Measurements from ENCODE around the gene UBN1.

UBN1 gene

DNA sequence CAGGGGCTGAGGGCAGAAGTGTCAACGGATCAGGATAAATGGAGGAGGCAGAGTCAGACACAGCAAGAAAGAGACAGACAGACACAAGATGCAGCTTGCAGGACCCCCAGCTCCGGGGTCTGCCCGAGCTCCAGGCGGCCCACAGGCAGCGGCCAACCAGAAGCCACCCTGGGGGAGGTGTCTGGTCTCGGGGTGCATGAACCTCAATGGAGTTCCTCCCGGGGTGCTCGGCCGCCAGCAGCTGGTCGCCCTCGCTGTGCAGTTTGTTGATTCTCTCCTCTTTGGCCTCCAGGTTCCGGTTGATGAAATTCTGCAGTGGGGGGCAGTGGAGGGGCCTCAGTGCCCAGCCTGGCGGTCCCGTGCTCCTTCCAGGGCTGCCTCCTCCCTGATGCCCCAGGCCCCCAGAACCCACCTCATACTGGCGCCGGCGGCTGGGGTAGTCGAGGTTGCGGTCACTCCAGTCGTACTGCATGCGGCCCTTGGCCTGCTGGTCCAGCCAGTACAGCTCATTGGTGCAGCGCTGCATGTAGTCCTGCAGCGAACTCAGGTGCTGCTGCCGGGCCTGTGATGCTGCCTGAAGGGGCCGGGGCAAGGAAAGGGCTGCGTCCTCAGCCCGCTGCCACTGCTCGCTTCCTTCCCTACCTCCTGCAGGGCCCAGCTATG, 51.7 kb downstream of the UBN1 start:
- H3K9me2 ChIP-seq (ENCODE audit: low read depth, low read length) = no peaks in the 10 kb centered on the region
- H3K79me2 ChIP-seq (ENCODE audit: insufficient read depth, low read length) = no peaks in the 10 kb centered on the region
- H3K4me1 ChIP-seq (ENCODE audit: insufficient read depth, low read length, severe bottlenecking) = no peaks in the 10 kb centered on the region
- no peaks in the 10 kb centered on the region for H4K20me1 ChIP-seq (ENCODE audit: insufficient read depth, low read length)
- no peak overlapping the region for H2AFZ ChIP-seq (ENCODE audit: low read length)
- TF ChIP-seq, protein P1, sequence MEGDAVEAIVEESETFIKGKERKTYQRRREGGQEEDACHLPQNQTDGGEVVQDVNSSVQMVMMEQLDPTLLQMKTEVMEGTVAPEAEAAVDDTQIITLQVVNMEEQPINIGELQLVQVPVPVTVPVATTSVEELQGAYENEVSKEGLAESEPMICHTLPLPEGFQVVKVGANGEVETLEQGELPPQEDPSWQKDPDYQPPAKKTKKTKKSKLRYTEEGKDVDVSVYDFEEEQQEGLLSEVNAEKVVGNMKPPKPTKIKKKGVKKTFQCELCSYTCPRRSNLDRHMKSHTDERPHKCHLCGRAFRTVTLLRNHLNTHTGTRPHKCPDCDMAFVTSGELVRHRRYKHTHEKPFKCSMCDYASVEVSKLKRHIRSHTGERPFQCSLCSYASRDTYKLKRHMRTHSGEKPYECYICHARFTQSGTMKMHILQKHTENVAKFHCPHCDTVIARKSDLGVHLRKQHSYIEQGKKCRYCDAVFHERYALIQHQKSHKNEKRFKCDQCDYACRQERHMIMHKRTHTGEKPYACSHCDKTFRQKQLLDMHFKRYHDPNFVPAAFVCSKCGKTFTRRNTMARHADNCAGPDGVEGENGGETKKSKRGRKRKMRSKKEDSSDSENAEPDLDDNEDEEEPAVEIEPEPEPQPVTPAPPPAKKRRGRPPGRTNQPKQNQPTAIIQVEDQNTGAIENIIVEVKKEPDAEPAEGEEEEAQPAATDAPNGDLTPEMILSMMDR (IDR thresholded peaks at IDR 0.05; ENCODE audit: low read length) = no peak
- TF ChIP-seq EZH2 (IDR thresholded peaks at IDR 0.05; ENCODE audit: borderline replicate concordance, low read length) = no peak
- no peak overlapping the region for H3K27ac ChIP-seq (ENCODE audit: low read depth, low read length, poor library complexity, severe bottlenecking)
- no peaks in the 10 kb centered on the region; the same call in 1 of the 2 replicates for H3K36me3 ChIP-seq (ENCODE audit: insufficient read depth, low read length)
- H3F3A ChIP-seq (ENCODE audit: insufficient read depth, low read length) = no peaks in the 10 kb centered on the region
- peaks cover 3% of the 10 kb centered on the region; the same call in 1 of the 2 replicates for H3K27me3 ChIP-seq (ENCODE audit: insufficient read depth, low read length)
- H3K4me2 ChIP-seq (ENCODE audit: low read length) = no peak overlapping the region
- H3K9ac ChIP-seq (ENCODE audit: low read length) = no peak overlapping the region
- no peaks in the 10 kb centered on the region for H3K9me3 ChIP-seq (ENCODE audit: low read length)
- no peak overlapping the region for H3K4me3 ChIP-seq (ENCODE audit: low read depth, low read length, poor library complexity, severe bottlenecking)

DNA sequence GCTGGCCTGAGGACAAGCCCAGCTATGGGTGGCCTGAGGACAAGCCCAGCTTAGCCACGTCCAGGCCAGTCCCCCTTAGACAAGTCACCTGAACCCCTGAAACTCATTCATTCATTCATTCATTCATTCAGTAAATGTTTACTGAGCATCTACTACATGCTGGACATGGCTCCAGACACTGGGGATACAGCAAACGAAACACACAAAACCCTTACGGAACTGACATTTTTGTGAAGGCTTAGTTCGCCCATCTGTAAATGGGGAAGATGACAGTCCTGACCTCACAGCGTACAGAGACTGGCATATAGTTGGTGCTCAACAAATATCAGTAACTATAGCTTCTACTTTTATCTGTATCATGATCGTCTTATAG, 52.2 kb downstream of the UBN1 start:
- no peaks in the 10 kb centered on the region for H3K79me2 ChIP-seq (ENCODE audit: insufficient read depth, low read length)
- no peaks in the 10 kb centered on the region for H3K4me1 ChIP-seq (ENCODE audit: insufficient read depth, low read length, severe bottlenecking)
- no peak overlapping the region for H3K27ac ChIP-seq (ENCODE audit: low read depth, low read length, poor library complexity, severe bottlenecking)
- H3F3A ChIP-seq (ENCODE audit: insufficient read depth, low read length) = no peaks in the 10 kb centered on the region
- no peaks in the 10 kb centered on the region for H4K20me1 ChIP-seq (ENCODE audit: insufficient read depth, low read length)
- peaks cover 3% of the 10 kb centered on the region; the same call in 1 of the 2 replicates for H3K27me3 ChIP-seq (ENCODE audit: insufficient read depth, low read length)
- no peaks in the 10 kb centered on the region for H3K9me3 ChIP-seq (ENCODE audit: low read length)
- H2AFZ ChIP-seq (ENCODE audit: low read length) = no peak overlapping the region
- no peaks in the 10 kb centered on the region; the same call in 1 of the 2 replicates for H3K36me3 ChIP-seq (ENCODE audit: insufficient read depth, low read length)
- H3K4me3 ChIP-seq (ENCODE audit: low read depth, low read length, poor library complexity, severe bottlenecking) = no peak overlapping the region
- TF ChIP-seq, protein P1 (IDR thresholded peaks at IDR 0.05; ENCODE audit: low read length) = no peak
- TF ChIP-seq EZH2 (IDR thresholded peaks at IDR 0.05; ENCODE audit: borderline replicate concordance, low read length) = no peak
- no peak overlapping the region for H3K9ac ChIP-seq (ENCODE audit: low read length)
- H3K4me2 ChIP-seq (ENCODE audit: low read length) = no peak overlapping the region
- H3K9me2 ChIP-seq (ENCODE audit: low read depth, low read length) = no peaks in the 10 kb centered on the region

DNA sequence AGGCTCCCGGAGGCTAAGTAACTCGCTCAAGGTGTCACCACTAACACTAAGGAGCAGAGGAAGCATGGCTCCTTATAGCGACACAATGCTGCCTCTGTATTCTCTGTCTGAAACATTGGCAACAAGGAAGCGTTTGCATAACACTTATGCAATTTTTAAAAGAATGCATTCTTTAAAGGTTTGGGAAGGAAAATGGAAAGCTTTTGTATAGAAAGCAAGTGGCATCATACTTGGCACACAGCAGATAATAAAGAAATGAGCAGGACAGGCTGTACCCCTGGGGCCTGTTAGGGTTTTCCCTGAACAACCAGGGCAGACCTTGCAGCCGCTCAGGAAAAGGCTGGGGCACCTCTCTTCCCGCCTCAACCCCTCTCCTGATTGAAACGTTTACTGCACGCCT, 52.8 kb downstream of the UBN1 start:
- Histone ChIP-seq H3K36me3 (ENCODE audit: insufficient read depth, low read length) (no peaks in the 10 kb centered on the region; the same call in 1 of the 2 replicates), H3K9me3 (ENCODE audit: low read length) (no peaks in the 10 kb centered on the region), H4K20me1 (ENCODE audit: insufficient read depth, low read length) (no peaks in the 10 kb centered on the region), H3K79me2 (ENCODE audit: insufficient read depth, low read length) (no peaks in the 10 kb centered on the region), H3K9ac (ENCODE audit: low read length) (no peak overlapping the region), H3K9me2 (ENCODE audit: low read depth, low read length) (no peaks in the 10 kb centered on the region), H3K4me2 (ENCODE audit: low read length) (no peak overlapping the region), H3K27ac (ENCODE audit: low read depth, low read length, poor library complexity, severe bottlenecking) (no peak overlapping the region), H2AFZ (ENCODE audit: low read length) (no peak overlapping the region), H3K4me1 (ENCODE audit: insufficient read depth, low read length, severe bottlenecking) (no peaks in the 10 kb centered on the region), H3K27me3 (ENCODE audit: insufficient read depth, low read length) (peaks cover 5% of the 10 kb centered on the region; the same call in 1 of the 2 replicates), H3F3A (ENCODE audit: insufficient read depth, low read length) (no peaks in the 10 kb centered on the region), H3K4me3 (ENCODE audit: low read depth, low read length, poor library complexity, severe bottlenecking) (no peak overlapping the region)
- no peak for TF ChIP-seq EZH2 (IDR thresholded peaks at IDR 0.05; ENCODE audit: borderline replicate concordance, low read length)
- TF ChIP-seq, protein P1 (IDR thresholded peaks at IDR 0.05; ENCODE audit: low read length) = no peak

All from OCI-LY1 (cell line).